GM13976 (cell line): ENCODE data around the gene MRAP.

ENCODE experiments used
- DNase-seq: peaks from one replicate; pipeline ENCODE4 v3.0.0; 2012; ENCODE audit warnings: low spot score
- in situ Hi-C: fragments of 300-500 bp; cut with MboI; formaldehyde crosslinking; loops from one replicate; pipeline ENCODE4 v1.12.0; 2022; ENCODE audit warnings: low sequenced_read_pairs, mixed read lengths, inconsistent platforms; ENCODE audit not compliant: unreplicated experiment
- TF ChIP-seq, protein P1 (sequence below): IDR thresholded peaks from 2 replicates; pipeline ENCODE4 v1.5.1; 2012; ENCODE audit warnings: borderline replicate concordance, mild to moderate bottlenecking; ENCODE audit not compliant: insufficient read depth; ENCODE audit errors: extremely low read depth, missing control alignments, control extremely low read depth

The MRAP gene

GRCh38 chr21:32340863-32341848, 42.5 kb downstream of the MRAP start:
- no peak for DNase-seq
- in situ Hi-C loops: no loop called here
- TF ChIP-seq, protein P1, sequence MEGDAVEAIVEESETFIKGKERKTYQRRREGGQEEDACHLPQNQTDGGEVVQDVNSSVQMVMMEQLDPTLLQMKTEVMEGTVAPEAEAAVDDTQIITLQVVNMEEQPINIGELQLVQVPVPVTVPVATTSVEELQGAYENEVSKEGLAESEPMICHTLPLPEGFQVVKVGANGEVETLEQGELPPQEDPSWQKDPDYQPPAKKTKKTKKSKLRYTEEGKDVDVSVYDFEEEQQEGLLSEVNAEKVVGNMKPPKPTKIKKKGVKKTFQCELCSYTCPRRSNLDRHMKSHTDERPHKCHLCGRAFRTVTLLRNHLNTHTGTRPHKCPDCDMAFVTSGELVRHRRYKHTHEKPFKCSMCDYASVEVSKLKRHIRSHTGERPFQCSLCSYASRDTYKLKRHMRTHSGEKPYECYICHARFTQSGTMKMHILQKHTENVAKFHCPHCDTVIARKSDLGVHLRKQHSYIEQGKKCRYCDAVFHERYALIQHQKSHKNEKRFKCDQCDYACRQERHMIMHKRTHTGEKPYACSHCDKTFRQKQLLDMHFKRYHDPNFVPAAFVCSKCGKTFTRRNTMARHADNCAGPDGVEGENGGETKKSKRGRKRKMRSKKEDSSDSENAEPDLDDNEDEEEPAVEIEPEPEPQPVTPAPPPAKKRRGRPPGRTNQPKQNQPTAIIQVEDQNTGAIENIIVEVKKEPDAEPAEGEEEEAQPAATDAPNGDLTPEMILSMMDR: no peak

DNA sequence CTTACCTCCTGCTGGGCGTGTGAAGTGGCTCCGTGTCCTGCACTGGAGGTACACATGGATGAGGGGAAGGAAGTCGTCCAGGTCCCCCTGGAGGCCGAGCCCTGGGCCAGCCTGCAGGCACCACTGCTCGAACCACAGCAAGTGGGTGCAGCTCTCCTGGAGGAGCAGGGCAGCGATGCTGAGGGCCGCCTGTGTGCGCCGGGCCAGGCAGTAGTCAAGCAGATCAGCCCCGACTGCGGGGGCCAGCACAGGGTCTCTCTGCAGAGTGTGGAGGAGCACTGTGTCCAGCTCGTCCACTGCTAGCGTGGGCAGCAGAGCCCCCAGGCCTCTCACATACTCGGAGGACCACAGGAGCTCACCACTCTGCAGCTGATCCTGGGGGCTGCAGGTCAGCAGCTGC, 48.3 kb downstream of the MRAP start:
- in situ Hi-C loops: no loop called here
- DNase-seq: no peak
- TF ChIP-seq, protein P1: no peak

- DNase-seq: no peak
- in situ Hi-C loops: no loop called here
- TF ChIP-seq, protein P1: no peak
Observed at GRCh38 chr21:32347351-32347750, 48.7 kb downstream of the MRAP start.

- TF ChIP-seq, protein P1: no peak
- no peak for DNase-seq
- in situ Hi-C loops: no loop called here
Observed at GRCh38 chr21:32347977-32348376, 49.3 kb downstream of the MRAP start.

DNA sequence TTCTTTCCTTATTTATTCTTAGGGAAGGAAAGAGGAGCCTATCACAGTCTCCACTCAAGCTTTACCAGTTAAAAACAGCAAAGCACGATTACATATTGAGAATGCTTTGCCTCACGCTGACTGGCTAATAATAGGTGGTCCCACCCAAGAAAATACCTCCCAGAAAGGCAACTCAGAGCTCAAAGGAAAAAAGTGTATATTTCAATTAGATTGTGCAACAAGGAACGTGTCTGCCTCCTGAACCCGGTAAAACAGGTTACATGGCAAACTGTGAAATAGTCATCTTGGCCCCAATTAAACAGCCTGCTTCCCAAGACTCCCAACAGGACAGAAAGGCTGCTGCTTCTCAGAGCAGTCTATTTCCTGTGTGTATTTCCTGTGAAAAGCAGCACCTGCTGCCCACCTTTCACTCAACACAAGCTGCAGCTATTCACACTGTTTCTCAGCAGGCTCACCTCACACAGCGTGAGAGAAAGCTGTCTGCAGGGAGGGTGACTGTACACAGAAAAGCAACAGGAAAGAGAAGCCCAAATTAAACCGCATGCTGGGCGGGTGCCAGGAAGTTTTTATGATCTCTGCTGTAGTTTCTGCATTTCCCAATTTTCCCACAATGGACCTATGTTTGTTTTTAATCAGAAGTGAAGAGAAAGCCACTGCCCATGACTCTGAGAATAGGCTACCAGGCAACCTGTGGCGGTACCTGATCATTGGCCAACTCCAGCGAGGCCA, 50.1 kb downstream of the MRAP start:
- in situ Hi-C loops: no loop called here
- no peak for DNase-seq
- TF ChIP-seq, protein P1: no peak

DNA sequence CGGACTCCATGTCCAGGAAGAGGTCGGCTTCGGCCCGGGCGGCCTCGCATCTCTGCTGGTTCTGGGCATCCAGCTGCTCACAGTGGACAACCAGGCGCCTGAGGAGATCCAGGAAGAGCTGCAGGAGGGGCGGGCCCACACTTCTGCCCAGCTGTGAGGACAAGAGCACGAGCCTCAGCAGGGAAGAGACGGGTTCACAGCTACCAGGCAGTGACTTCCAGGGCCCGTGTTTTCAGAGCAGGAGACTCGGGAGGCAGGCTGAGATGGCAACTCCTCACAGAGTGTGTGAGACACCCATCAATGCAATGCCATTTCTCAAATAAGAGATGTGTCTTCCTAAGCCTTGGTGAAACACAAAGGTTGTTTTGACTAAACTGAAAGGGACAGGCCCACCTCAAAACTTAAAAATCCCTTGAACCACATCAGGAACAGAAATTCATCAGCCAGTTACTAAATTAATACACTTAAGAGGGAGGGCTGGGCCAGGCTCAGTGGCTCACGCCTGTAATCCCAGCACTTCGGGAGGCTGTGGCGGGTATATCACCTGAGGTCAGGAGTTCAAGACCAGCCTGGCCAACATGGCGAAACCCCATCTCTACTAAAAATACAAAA, 50.8 kb downstream of the MRAP start:
- TF ChIP-seq, protein P1: no peak
- no peak for DNase-seq
- in situ Hi-C loops: no loop called here
